OCI-LY7 (cell line): Measurements from ENCODE around the gene CSNK1G1.

Experiments
- EZH2phosphoT487 ChIP-seq: fragments of 200-600 bp; sonication (generic); IDR thresholded peaks from 2 replicates; pipeline ENCODE4 v1.6.1; 2018; ENCODE audit warnings: low read depth, borderline replicate concordance, mild to moderate bottlenecking, mixed run types, antibody characterized with exemption, low read length, moderate library complexity, mixed read lengths
- TF ChIP-seq, protein P1 (sequence below): fragments of 200-600 bp; sonication (generic); conservative IDR thresholded peaks from 2 replicates; pipeline ENCODE4 v1.5.1; 2014; ENCODE audit warnings: mild to moderate bottlenecking, antibody characterized with exemption, low read length, moderate library complexity, mixed read lengths

DNA sequence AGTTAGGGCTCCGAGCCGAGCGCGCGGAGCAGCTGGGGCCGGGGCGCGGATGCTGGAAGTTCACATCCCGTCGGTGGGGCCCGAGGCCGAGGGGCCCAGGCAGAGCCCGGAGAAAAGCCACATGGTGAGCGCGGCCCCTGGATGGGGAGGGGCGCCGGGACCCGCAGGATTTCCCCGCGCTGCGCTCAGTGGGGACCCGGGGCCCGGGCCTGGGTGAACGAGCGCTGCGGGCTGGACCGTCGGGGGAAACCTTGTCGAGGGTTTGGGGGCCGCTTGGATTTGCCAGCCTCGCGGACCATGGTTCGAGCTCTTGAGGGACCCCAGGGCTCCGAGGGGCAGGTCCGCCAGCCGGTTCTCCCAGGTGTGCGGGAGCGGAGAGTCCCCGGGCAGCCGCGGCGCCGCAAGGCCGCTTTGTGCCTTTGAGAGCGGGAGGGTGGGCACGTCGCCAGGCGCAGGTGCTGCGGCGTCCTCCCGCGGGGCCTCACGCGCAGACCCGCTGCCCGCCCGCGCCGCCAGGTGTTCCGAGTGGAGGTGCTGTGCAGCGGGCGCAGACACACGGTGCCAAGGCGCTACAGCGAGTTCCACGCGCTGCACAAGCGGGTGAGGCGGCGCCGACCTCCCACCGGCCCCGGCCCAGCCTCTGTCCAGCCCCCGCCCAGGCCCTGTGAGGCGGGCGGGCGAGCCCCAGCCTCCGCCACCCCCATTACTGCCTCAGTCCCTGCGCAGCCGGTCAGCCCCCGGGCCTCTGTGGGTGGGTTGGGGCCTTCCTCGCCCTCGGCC, 204.1 kb downstream of the CSNK1G1 start, which contains the start of gene SNX22:
- TF ChIP-seq, protein P1, sequence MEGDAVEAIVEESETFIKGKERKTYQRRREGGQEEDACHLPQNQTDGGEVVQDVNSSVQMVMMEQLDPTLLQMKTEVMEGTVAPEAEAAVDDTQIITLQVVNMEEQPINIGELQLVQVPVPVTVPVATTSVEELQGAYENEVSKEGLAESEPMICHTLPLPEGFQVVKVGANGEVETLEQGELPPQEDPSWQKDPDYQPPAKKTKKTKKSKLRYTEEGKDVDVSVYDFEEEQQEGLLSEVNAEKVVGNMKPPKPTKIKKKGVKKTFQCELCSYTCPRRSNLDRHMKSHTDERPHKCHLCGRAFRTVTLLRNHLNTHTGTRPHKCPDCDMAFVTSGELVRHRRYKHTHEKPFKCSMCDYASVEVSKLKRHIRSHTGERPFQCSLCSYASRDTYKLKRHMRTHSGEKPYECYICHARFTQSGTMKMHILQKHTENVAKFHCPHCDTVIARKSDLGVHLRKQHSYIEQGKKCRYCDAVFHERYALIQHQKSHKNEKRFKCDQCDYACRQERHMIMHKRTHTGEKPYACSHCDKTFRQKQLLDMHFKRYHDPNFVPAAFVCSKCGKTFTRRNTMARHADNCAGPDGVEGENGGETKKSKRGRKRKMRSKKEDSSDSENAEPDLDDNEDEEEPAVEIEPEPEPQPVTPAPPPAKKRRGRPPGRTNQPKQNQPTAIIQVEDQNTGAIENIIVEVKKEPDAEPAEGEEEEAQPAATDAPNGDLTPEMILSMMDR = no peak
- TF ChIP-seq EZH2phosphoT487 = no peak
